Thoracic aorta (tissue), 2 donors: ENCODE data around the gene WIPF2. TPM values are rescaled to one million over a fixed set of nuclear protein-coding genes. Genes with fewer than 3 reads are reported as not detected.
"Not testable (repeated sequence)": the region's sequence is repeated elsewhere in the genome, so short reads cannot be mapped to it uniquely, and the experiment has no call there.

Experiments used
- ATAC-seq: fragments of 150-250 bp; one replicate; pipeline ENCODE4 v1.8.0; 2017; ENCODE audit warnings: low read depth; ENCODE audit not compliant: insufficient number of reproducible peaks, low FRiP score
- DNase-seq: peaks from one replicate; pipeline ENCODE4 v3.0.0-alpha.2; 2020; ENCODE audit warnings: low spot score
- H3K27ac ChIP-seq, 2 donors: fragments of 200-600 bp; sonication (generic); 1 replicate in 1 of 2; 2 replicates in 1 of 2; pipeline ENCODE4 v1.5.1; 2016; ENCODE audit warnings: mild to moderate bottlenecking in 2 of 2, moderate library complexity in 2 of 2
- H3K27me3 ChIP-seq: fragments of 200-600 bp; sonication (generic); replicated peaks from 2 replicates; pipeline ENCODE4 v1.6.0; 2016; ENCODE audit warnings: mild to moderate bottlenecking; ENCODE audit not compliant: insufficient read depth
- H3K36me3 ChIP-seq: fragments of 200-600 bp; sonication (generic); one replicate; pipeline ENCODE4 v1.5.1; 2016
- H3K4me1 ChIP-seq, 2 donors: fragments of 200-600 bp; sonication (generic); 1 replicate in 1 of 2; 2 replicates in 1 of 2; pipeline versions ENCODE4 v1.5.1 to v1.6.0; 2016; ENCODE audit warnings: low read depth in 2 of 2, mild to moderate bottlenecking in 1 of 2; ENCODE audit not compliant: control insufficient read depth in 1 of 2
- H3K4me3 ChIP-seq: fragments of 200-600 bp; sonication (generic); 2 replicates; pipeline ENCODE4 v1.5.1; 2016; ENCODE audit warnings: mild to moderate bottlenecking
- H3K9me3 ChIP-seq: fragments of 200-600 bp; sonication (generic); 2 replicates; pipeline ENCODE4 v1.5.1; 2016
- total RNA-seq, 2 donors: library from RNA; depleted of rRNA; stranded (reverse); fragments of >200 nt; gene quantifications; one replicate each; pipeline versions ENCODE4 v1.1.0 to v1.2.3, GENCODE V29; 2016
- TF ChIP-seq, protein P1 (sequence below): fragments of 200-600 bp; sonication (generic); IDR thresholded peaks from one replicate; pipeline ENCODE4 v1.5.1; 2019; ENCODE audit warnings: antibody characterized with exemption

Gene WIPF2
- total RNA-seq, 2 donors from 2014 or later: 8.9 to 14.0 TPM

DNA sequence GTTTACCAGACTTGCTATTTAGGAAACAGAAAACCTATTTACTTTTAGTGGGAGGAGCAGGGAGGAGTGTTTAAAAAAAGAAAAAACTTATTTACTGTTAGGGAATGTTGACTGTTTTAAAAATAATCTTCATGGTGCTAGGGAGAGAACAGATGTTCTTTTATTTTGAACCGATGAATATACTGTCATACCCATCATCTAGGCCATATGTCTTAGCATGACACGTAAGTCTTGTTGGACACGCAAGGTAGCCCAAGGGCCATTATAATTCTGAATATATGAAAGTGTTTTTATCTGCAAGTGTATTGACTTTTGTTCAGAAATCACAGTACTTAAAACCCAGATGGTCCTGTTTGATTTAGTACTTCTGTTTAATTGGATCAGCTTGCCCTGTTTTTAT, 11.6 kb downstream of the WIPF2 start:
- Histone ChIP-seq H3K4me3 (no peak overlapping the region), H3K9me3 (no peaks in the 10 kb centered on the region), H3K27ac (no peak overlapping the region), H3K27me3 (no peaks in the 10 kb centered on the region), H3K4me1 (peaks cover 0 to 4% of the 10 kb centered on the region in 2 donors), H3K36me3 (peaks cover 18% of the 10 kb centered on the region)
- ATAC-seq: no peak
- DNase-seq: no peak
- TF ChIP-seq, protein P1, sequence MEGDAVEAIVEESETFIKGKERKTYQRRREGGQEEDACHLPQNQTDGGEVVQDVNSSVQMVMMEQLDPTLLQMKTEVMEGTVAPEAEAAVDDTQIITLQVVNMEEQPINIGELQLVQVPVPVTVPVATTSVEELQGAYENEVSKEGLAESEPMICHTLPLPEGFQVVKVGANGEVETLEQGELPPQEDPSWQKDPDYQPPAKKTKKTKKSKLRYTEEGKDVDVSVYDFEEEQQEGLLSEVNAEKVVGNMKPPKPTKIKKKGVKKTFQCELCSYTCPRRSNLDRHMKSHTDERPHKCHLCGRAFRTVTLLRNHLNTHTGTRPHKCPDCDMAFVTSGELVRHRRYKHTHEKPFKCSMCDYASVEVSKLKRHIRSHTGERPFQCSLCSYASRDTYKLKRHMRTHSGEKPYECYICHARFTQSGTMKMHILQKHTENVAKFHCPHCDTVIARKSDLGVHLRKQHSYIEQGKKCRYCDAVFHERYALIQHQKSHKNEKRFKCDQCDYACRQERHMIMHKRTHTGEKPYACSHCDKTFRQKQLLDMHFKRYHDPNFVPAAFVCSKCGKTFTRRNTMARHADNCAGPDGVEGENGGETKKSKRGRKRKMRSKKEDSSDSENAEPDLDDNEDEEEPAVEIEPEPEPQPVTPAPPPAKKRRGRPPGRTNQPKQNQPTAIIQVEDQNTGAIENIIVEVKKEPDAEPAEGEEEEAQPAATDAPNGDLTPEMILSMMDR: no peak

GRCh38 chr17:40231928-40232327, 12.8 kb downstream of the WIPF2 start:
- H3K27me3 ChIP-seq, ATAC-seq, DNase-seq, H3K4me3 ChIP-seq, H3K9me3 ChIP-seq, H3K4me1 ChIP-seq, H3K27ac ChIP-seq: not testable (repeated sequence)
- peaks cover 18% of the 10 kb centered on the region for H3K36me3 ChIP-seq

- Histone ChIP-seq H3K27me3 (no peaks in the 10 kb centered on the region), H3K27ac (no peak overlapping the region), H3K9me3 (no peaks in the 10 kb centered on the region), H3K36me3 (no peaks in the 10 kb centered on the region), H3K4me3 (no peak overlapping the region), H3K4me1 (no peaks in the 10 kb centered on the region)
- DNase-seq: no peak
- ATAC-seq: no peak
- TF ChIP-seq, protein P1: no peak
These were observed 22.2 kb downstream of the WIPF2 start for GRCh38 chr17:40241252-40241834.

DNA sequence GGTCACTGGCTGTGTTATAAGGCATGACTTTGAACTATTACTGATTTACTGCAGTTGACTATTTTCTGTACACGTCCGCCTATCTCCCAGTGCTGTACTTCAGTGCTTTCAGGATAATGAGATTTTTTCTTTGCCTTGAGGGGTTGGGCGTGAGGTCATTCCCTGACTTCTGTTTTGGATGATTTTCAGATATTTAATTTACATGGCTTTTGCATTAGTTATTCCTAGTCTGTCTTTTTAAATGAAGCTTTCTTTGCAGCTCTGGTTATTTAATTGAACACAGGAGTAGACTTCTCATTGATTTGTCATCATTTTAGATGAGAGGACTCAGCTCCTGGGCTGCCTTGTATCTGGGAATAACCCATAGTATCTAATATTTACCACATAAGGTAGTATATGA, 23.7 kb downstream of the WIPF2 start:
- H3K36me3 ChIP-seq: no peaks in the 10 kb centered on the region
- ATAC-seq: no peak
- no peaks in the 10 kb centered on the region for H3K9me3 ChIP-seq

GRCh38 chr17:40243761-40244160, 24.7 kb downstream of the WIPF2 start:
- DNase-seq: no peak

More for the DNA sequence above, 23.7 kb downstream of the WIPF2 start:
- no peak for DNase-seq
- Histone ChIP-seq H3K4me3 (no peak overlapping the region), H3K4me1 (no peaks in the 10 kb centered on the region), H3K27me3 (no peaks in the 10 kb centered on the region), H3K27ac (no peak overlapping the region)
- TF ChIP-seq, protein P1: no peak

More at GRCh38 chr17:40243761-40244160, 24.7 kb downstream of the WIPF2 start:
- Histone ChIP-seq H3K4me1 (peaks cover 0 to under 1% of the 10 kb centered on the region in 2 donors), H3K36me3 (no peaks in the 10 kb centered on the region), H3K4me3 (no peak overlapping the region), H3K27ac (no peak overlapping the region), H3K9me3 (no peaks in the 10 kb centered on the region), H3K27me3 (no peaks in the 10 kb centered on the region)
- TF ChIP-seq, protein P1: no peak
- ATAC-seq: no peak
